IPS-11a (cell line): ENCODE data around the gene ACTA2.

Source experiments
- H3K4me3 ChIP-seq: one replicate; pipeline ENCODE4 v1.5.1; 2013; ENCODE audit warnings: low read depth, low read length, control low read depth

The ACTA2 gene

DNA sequence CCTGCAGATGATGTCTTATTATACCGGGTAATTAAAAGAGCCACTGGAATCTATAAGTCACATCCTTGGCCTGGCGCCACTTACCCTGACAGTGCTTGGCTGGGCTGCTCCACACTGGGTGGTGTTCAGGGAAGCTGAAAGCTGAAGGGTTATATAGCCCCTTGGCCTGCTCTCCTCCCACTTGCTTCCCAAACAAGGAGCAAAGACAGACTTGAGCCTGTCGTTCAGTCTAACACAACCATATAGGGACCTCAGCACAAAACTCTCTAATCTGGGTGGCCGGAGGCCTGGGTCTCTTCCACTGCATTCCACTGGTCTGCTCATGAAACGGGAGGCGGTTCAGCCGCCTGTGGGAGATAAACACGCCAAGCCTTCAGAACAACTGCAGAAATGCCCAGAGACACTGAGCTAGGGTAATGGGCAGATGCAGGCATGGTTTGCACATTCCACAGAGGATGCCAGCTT is at the start of gene ACTA2:
Gene ACTA2, minus strand, starts transcription at position 127 of the 465 bp plus-strand sequence. CDS start 3,843 bp downstream, outside the sequence.
- no peak within 1 kb of the TSS for H3K4me3 ChIP-seq

DNA sequence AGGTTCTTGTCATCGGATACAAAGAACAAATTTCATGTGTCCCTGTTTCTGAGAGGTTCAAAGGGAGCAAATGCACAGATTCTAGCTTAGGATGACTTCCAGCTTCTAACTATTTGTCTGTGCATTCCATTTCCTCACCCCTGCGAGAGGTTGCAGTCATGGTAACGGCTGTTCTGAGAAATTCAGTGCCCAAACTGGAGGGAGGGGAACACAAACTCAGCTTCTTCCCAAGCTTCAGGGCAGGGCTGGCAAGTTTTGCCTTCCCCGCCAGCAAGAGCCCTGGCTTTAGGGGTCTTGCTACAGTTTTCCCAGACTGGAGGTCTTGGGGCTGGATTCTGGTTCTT is 49.1 kb upstream of the ACTA2 start:
- no peak overlapping the region for H3K4me3 ChIP-seq

DNA sequence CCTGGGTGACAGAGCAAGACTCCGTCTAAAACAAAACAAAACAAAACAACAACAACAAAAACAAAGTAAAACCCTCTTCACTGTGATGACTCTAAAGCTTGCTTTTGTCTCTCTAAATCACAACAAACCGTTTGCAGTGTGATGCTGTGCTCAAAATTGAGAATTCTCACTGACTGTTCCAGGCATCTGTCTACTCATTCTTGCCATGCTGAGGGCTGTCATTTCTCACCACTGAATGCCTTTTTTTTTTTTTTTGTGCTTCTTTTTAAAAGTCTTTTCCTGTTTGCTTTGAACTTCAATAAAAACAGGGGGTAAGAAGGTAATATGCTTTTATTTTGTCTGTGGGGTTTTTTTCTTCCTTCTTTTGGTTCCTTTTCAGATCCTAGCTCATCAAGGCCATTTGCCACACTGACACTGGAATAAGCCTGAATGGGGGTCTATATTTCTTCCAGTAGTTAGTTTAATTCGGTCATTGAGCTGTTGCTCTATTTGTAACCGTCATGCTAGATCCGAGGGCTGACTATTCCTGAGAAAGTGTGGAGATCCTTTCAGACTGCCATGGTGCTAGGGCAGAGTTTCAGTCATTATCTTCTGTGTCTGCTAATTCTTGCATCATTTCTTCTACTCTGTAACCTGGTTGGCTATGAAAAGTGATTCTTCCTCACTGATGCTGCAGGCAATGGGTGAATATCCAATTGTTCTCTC is 48.6 kb upstream of the ACTA2 start:
- H3K4me3 ChIP-seq, result no peak overlapping the region

DNA sequence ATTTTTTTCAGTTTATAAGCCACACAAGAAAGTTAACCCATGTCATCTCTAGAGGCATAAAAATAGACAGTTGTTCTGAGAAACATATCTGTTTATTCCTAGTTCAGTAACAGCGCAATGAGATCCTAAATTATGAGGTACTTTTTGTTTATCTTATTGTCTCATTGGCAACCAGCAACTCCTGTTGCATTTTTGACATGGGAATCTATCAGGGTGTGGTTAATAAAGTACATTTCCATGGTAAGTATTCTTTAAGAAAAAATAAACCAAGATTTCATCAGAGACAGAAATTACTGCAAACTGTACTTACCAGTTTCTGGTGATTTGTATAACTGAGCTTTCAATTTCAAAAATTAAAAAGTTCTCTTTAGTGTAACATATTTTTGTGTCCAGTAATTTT is 47.1 kb upstream of the ACTA2 start:
- no peak overlapping the region for H3K4me3 ChIP-seq

- no peak overlapping the region for H3K4me3 ChIP-seq
These were observed 44.4 kb upstream of the ACTA2 start for GRCh38 chr10:88996927-88997326.

DNA sequence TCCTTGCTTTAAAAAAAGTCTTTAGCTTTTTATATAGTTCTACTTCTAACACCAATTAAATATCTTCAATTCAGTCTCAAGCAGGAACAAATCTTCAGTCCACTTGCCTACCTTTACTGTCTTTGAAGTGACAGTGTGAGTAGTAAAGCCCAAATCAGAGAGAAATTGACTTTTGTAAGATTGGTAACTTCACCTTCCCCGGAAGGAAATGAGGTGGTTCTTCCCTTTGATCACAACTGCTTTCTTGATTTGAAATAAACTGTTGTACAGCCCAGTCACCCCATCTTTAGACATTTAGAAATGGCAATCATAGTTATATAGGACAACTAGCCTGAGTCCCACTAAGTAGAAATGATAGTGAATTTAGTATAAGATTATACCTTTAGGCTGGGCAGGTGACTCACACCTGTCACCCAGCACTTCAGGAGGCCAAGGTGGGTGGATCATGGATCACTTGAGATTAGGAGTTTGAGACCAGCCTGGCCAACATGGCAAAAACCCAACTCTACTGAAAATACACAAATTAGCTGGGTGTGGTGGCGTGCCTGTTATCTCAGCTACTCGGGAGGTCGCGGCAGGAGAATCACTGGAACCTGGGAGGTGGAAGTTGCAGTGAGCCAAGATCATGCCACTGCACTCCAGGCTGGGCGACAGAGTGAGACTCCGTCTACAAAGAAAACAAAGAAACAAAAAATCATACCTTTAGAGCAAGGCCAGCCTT is 42.7 kb upstream of the ACTA2 start:
- no peak overlapping the region for H3K4me3 ChIP-seq

DNA sequence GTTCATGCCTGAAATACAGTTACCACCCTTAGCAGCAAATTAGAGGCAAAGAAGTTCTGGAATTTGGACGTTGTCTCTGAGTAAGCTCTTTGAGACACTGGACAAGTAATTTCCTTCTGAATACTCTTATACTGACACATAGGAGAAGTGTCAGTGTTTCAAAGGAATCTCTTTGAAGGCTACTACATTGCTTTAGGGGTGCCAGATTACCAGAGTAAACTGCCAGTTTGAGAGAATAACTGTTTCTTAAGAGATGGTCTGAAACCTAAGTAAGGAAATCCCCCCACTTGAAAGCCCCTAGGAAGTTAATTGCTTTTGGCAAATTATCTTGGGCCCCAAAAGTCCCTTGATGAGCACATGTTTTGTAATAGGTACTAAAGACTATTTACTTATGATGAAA is 41.4 kb upstream of the ACTA2 start:
- no peak overlapping the region for H3K4me3 ChIP-seq

DNA sequence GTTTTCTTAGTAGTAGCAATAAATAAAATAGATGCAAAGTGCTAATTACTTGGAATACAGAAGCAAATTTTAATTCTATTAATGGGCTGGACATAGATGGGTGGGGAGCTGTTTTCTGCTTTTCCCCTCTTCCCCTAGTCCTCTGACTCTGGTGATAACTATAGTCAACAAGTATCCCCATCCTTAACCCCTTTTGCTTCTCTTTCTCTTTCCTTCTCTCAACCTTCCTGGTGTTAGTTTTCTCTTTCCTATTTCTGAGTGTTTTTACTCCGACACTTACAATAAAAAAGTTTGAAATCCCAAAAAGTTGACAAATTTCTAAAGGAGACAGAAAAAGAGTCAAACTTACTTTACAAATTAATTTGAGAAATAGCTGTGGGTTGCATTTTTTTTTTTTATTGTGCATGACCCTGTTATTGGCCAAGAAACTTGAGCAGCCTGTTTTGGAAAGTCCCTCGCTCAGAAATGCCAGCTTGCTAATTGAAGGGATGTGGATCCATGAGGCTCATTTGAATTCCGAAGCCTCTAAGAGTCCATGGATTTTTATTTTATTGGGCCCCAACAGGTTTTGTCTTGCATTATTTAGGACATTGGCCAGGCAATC is 40.5 kb upstream of the ACTA2 start:
- H3K4me3 ChIP-seq, result no peak overlapping the region

- H3K4me3 ChIP-seq, result peak overlapping the region; percentile 80
These were observed 39.3 kb upstream of the ACTA2 start for GRCh38 chr10:88991899-88992320.

- H3K4me3 ChIP-seq, result peak overlapping the region; percentile 80
These were observed 38.8 kb upstream of the ACTA2 start for GRCh38 chr10:88991161-88991898.

GRCh38 chr10:88990384-88991160 is 38.0 kb upstream of the ACTA2 start, which contains the start of gene FAS:
TSS of gene FAS (plus strand) at chr10:88990798. CDS start at chr10:88990877, 79 bp downstream.
- peak within 1 kb of the TSS; percentile 80 for H3K4me3 ChIP-seq

DNA sequence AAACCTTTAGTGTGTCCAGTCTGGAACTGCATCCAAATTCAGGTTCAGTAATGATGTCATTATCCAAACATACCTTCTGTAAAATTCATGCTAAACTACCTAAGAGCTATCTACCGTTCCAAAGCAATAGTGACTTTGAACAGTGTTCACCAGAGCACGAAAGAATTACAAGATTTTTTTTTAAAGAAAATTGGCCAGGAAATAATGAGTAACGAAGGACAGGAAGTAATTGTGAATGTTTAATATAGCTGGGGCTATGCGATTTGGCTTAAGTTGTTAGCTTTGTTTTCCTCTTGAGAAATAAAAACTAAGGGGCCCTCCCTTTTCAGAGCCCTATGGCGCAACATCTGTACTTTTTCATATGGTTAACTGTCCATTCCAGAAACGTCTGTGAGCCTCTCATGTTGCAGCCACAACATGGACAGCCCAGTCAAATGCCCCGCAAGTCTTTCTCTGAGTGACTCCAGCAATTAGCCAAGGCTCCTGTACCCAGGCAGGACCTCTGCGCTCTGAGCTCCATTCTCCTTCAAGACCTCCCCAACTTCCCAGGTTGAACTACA is 37.3 kb upstream of the ACTA2 start:
- H3K4me3 ChIP-seq, result peak overlapping the region; percentile 80

- H3K4me3 ChIP-seq, result no peak overlapping the region
These were observed 36.9 kb upstream of the ACTA2 start for GRCh38 chr10:88989423-88989822.

GRCh38 chr10:88987840-88988239 is 35.3 kb upstream of the ACTA2 start:
- H3K4me3 ChIP-seq, result no peak overlapping the region

- H3K4me3 ChIP-seq, result no peak overlapping the region
These were observed 34.7 kb upstream of the ACTA2 start for GRCh38 chr10:88987243-88987725.

DNA sequence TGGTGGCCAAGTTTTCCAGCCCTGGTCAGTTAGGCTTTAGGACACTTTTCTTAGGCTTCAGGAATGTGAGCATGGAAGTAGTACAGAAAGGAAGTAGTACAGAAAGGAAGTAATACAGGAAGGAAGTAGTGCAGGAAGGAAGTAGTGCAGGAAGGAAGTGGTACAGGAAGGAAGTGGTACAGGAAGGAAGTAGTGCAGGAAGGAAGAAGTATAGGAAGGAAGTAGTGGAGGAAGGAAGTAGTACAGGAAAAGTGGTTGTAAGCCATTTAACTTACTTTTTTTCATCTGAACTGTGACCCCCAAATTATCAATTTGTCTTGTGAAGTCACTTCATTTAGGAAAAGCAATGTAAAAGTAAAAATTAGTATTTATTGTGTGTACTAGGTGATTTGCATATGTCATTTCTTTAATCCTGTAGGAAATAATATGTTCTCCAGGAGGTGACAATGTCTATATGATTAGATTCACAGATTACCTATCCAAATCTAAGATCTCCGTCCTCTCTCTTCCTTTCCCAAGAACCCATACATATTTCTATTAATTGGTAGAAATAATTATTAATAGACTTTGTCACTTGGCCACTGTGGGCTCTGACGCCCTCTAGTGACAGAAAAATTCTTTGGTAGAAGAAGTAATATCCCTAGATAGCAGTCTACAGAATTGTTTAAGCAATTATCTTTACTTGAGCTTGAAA is 34.1 kb upstream of the ACTA2 start:
- H3K4me3 ChIP-seq, result no peak overlapping the region

DNA sequence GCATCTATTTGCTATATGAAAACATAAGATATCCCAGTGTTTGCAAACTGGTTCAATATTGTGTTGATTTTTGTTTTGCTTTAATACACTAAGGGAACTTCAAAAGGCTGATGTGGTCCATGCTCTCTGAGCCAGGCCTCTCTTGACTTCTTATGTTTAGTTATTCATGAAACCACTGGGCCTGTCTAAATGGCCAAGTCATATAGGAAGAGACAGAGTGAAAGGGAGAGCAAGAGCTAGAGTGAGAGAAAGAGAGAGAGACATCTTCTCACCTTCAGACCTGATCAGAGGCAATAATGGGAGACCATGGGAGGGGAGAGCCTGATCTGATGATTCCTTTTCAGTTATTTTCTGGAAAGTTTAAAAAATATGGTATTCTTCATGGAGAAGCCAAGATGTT is 32.0 kb upstream of the ACTA2 start:
- H3K4me3 ChIP-seq, result no peak overlapping the region

GRCh38 chr10:88983939-88984338 is 31.4 kb upstream of the ACTA2 start:
- H3K4me3 ChIP-seq, result no peak overlapping the region

DNA sequence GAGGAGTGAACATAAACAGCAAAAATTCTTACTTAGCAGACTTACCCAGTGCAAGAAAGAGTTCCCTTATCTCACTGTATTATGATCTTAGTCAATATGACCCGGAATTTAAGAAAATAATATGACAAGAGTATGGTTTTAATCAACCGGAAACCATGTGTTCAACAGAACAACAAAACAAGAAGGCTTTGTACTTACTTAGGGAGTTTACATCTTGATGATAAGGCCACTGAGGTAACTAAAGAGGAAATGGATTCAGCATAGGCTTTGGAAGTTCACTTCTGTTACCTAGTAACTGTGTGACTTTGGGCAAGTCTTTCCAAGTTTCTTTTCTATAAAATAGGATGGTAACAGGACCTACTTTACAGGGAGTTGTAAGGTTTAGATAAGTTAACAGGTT is 30.6 kb upstream of the ACTA2 start:
- no peak overlapping the region for H3K4me3 ChIP-seq
